Lower leg skin (tissue), 4 donors: ENCODE data around the gene ADCY7. TPM values are rescaled to one million over a fixed set of nuclear protein-coding genes. Genes with fewer than 3 reads are reported as not detected.

Experiments
- DNase-seq, 2 donors: peaks; one replicate each; pipeline ENCODE4 v3.0.0-alpha.2; 2019; ENCODE audit warnings: low spot score in 2 of 2
- H3K4me3 ChIP-seq: fragments of 200-600 bp; sonication (generic); 2 replicates; pipeline ENCODE4 v1.5.1; 2017; ENCODE audit warnings: mild to moderate bottlenecking, low read depth; ENCODE audit not compliant: poor library complexity, severe bottlenecking
- CTCF ChIP-seq, 3 donors: fragments of 450-650 bp; IDR thresholded peaks; one replicate each; pipeline ENCODE4 v1.5.1; 2016; ENCODE audit warnings: antibody characterized with exemption in 3 of 3, mild to moderate bottlenecking in 3 of 3, moderate library complexity in 2 of 3
- POLR2A ChIP-seq, 2 donors: fragments of 450-650 bp; IDR thresholded peaks; one replicate each; pipeline ENCODE4 v1.6.1; 2016 to 2017; ENCODE audit warnings: antibody characterized with exemption in 2 of 2, mild to moderate bottlenecking in 1 of 2, moderate library complexity in 1 of 2
- WGBS, 2 donors: methylation state at CpG; one replicate each; pipeline ENCODE4 v1.1.5; 2018; 5-methylcytosine and 5-hydroxymethylcytosine counted together
- intact Hi-C: fragments of 100-400 bp; cut with DNase I; formaldehyde crosslinking; loops from one replicate; pipeline ENCODE4 v1.15.0; 2023; ENCODE audit warnings: low total_unique reads
- total RNA-seq, 4 donors: library from RNA; depleted of rRNA; stranded (reverse); fragments of >200 nt; gene quantifications; one replicate each; pipeline ENCODE4 v1.1.0, GENCODE V29; 2016

The ADCY7 gene
- total RNA-seq, 4 donors from 2014 or later, result 14.0 to 28.2 (median 21.0) TPM

DNA sequence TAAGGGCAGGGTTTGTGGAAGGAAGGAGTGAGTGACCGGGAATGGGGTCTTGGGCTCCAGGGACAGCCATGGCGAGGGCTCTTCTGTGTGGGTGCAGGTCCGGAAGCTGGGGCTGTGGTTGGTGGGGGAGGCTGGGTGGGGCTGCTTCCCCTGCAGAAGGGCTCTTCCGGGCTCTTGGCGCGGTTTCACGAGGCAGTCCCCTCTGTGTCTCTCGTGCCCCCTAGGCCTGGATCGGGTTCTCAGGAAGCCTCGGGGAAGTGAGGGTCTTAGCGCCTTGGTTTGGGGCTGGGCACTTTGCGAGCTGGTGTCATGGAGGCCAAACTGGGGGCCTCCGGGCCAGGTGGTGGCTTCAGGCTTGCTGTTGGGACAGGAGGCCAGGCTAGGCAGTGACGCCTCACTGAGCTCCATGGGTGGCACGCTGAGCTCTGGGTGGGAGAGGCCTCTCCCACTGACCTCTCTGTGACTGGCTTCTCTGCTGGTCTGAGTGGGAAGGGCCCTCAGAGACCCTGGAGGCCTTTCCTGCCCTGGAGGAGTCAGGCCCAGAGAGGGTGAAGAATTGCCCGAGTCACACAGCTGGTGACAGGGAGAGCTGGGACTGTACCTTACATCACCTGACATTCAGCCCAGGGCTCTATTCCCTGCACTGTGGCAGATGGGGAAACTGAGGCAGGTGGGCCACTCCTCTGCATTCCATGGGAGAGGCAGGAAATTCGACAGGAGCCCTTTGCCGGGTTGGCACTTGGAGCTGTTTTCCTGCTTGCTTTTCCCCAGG is 8.2 kb downstream of the ADCY7 start:
- H3K4me3 ChIP-seq, result no peak overlapping the region
- 69 to 75% methylated on average over 14 to 18 of the region's 18 CpGs for WGBS, 2 donors
- intact Hi-C loops, result no loop called here

GRCh38 chr16:50275098-50275415 is 8.7 kb downstream of the ADCY7 start:
- 81 to 100% methylated on average over 2 to 3 of the region's 3 CpGs for WGBS, 2 donors
- TF ChIP-seq CTCF (IDR thresholded peaks at IDR 0.05) (no peak), POLR2A (IDR thresholded peaks at IDR 0.05) (no peak)
- H3K4me3 ChIP-seq, result no peak overlapping the region
- intact Hi-C loops, result no loop called here
- DNase-seq, result no peak

More for the DNA sequence above, 8.2 kb downstream of the ADCY7 start:
- DNase-seq, result no peak
- no peak for TF ChIP-seq CTCF (IDR thresholded peaks at IDR 0.05)
- no peak for TF ChIP-seq POLR2A (IDR thresholded peaks at IDR 0.05)

- no peak for DNase-seq
- TF ChIP-seq CTCF (IDR thresholded peaks at IDR 0.05) (no peak), POLR2A (IDR thresholded peaks at IDR 0.05) (no peak)
- intact Hi-C loops, result no loop called here
- 78 to 80% methylated on average over 7 to 12 of the region's 12 CpGs for WGBS, 2 donors
- no peak overlapping the region for H3K4me3 ChIP-seq
These were observed 9.3 kb downstream of the ADCY7 start for GRCh38 chr16:50275428-50276325.

- no peak overlapping the region for H3K4me3 ChIP-seq
- no peak for DNase-seq
- no peak for TF ChIP-seq POLR2A (IDR thresholded peaks at IDR 0.05)
- no peak for TF ChIP-seq CTCF (IDR thresholded peaks at IDR 0.05)
- WGBS, 2 donors, result 84 to 85% methylated on average over 2 of the region's 2 CpGs
- intact Hi-C loops, result no loop called here
These were observed 9.9 kb downstream of the ADCY7 start for GRCh38 chr16:50276326-50276640.

- intact Hi-C loops, result no loop called here
- no peak overlapping the region for H3K4me3 ChIP-seq
- no peak for DNase-seq
- 87 to 89% methylated on average over 4 of the region's 4 CpGs for WGBS, 2 donors
- TF ChIP-seq POLR2A (IDR thresholded peaks at IDR 0.05), result no peak
- no peak for TF ChIP-seq CTCF (IDR thresholded peaks at IDR 0.05)
These were observed 10.6 kb downstream of the ADCY7 start for GRCh38 chr16:50276801-50277555.
